NB4 (cell line): Measurements from ENCODE around the gene SCARB1.

ENCODE experiments used
- DNase-seq: peaks from one replicate; pipeline ENCODE4 v3.0.0; 2010; ENCODE audit warnings: low read depth
- H3K4me3 ChIP-seq: one replicate; pipeline ENCODE4 v1.5.1; 2011; ENCODE audit warnings: mild to moderate bottlenecking, low read depth, low read length, moderate library complexity
- MYC ChIP-seq: IDR thresholded peaks from 2 replicates; pipeline ENCODE4 v1.6.1; 2011; ENCODE audit warnings: low read depth, low read length
- POLR2A ChIP-seq: IDR thresholded peaks from 2 replicates; pipeline ENCODE4 v1.6.1; 2011; ENCODE audit warnings: mild to moderate bottlenecking; ENCODE audit not compliant: insufficient read length; ENCODE audit errors: extremely low read depth
- TF ChIP-seq, protein P1 (sequence below): IDR thresholded peaks from one replicate; pipeline ENCODE4 v1.5.1; 2012; ENCODE audit warnings: low read depth, low read length
- TF ChIP-seq, protein P2 (sequence below): IDR thresholded peaks from 2 replicates; pipeline ENCODE4 v1.6.1; 2011; ENCODE audit warnings: low read depth, low read length

SCARB1 gene

DNA sequence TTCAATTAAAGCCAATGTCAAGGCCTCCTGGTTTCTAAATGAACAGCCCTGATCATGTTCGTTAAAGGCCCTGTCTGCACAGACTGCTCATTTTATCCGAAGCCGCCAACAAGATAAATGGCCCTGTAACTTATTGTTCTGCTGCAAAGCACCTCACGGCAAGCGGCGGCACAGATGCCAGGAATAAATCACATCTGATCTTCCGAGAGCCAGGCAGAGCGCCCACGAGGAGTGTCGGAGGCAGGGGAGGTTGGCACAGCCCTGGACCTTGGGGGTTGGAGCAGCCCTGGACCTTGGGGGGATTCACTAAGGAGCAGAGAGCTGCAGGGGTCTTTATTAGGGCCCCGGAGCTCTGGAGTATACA, 110.5 kb downstream of the SCARB1 start:
- H3K4me3 ChIP-seq = no peak overlapping the region
- DNase-seq = no peak

DNA sequence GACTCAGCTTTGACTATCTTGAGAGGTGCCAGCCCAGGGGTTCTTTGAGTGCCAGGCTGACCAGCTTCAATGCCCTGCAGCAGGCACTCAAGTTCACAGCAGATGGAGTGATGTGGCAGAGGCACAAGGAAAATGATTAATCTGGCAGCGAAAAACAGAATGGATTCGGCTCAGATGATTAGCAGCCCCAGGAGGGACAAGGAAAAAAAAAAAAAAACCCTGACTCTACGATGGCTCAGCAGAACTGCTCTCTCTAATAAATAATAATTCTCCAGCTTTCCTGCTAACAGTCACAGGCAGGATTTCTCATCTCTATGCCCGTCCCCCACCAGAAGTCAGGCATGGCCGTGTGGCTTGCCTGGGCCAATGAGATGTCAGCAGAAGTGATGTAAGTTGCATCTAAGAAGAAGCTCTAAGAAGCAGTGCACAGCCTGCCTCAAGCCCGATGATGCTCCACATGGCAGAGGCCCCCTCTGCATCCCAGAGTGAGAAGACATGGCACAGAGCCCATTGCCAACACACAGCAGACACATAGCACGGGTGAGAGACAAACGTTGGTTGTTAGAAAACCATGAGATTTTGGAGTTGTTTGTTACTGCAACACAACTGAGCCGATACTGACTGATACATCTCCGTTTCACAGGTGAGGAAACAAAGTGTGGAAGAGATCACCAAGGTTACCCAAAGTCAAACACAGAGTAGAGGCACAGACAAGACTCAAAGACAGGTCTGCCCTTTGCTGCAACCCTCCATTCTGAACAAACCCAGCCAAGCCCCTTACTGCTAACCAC, 111.0 kb downstream of the SCARB1 start:
- DNase-seq = no peak
- TF ChIP-seq MYC (no peak), POLR2A (no peak)
- TF ChIP-seq, protein P1, sequence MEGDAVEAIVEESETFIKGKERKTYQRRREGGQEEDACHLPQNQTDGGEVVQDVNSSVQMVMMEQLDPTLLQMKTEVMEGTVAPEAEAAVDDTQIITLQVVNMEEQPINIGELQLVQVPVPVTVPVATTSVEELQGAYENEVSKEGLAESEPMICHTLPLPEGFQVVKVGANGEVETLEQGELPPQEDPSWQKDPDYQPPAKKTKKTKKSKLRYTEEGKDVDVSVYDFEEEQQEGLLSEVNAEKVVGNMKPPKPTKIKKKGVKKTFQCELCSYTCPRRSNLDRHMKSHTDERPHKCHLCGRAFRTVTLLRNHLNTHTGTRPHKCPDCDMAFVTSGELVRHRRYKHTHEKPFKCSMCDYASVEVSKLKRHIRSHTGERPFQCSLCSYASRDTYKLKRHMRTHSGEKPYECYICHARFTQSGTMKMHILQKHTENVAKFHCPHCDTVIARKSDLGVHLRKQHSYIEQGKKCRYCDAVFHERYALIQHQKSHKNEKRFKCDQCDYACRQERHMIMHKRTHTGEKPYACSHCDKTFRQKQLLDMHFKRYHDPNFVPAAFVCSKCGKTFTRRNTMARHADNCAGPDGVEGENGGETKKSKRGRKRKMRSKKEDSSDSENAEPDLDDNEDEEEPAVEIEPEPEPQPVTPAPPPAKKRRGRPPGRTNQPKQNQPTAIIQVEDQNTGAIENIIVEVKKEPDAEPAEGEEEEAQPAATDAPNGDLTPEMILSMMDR = no peak
- TF ChIP-seq, protein P2, sequence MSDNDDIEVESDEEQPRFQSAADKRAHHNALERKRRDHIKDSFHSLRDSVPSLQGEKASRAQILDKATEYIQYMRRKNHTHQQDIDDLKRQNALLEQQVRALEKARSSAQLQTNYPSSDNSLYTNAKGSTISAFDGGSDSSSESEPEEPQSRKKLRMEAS = no peak
- H3K4me3 ChIP-seq = no peak overlapping the region

More for the DNA sequence above, 110.5 kb downstream of the SCARB1 start:
- no peak for TF ChIP-seq MYC
- TF ChIP-seq, protein P2 = no peak
- TF ChIP-seq, protein P1 = no peak

DNA sequence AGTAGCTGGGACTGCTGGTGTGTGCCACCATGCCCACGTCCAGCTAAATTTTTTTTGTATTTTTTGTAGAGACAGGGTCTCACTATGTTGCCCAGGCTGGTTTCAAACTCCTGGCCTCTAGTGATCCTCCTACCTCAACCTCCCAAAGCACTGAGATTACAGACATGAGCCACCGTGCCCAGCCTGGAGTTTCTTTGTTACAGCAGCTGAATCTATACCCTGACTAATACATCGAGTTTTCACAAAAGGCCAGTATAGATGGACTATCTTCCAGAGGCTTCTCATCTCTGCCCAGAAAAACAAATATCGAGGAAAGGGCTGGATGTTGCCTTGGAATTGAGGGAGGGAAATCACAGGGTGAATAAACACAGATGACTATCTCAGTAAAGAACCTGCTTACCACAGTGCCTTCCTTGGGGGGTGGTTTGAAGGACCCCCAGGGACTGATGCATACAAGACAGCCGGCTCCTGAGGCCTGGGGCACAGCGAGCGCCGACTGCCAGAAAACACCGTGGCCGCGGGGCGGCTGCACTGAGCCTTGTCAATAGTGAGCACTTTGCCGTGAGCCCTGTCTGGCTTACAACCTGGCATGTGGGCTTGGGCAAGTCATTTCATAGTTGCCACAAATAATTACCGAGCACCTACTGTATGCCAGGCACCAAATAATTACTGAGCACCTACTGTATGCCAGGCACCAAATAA, 111.9 kb downstream of the SCARB1 start:
- H3K4me3 ChIP-seq = no peak overlapping the region
- no peak for DNase-seq
- TF ChIP-seq, protein P2 = no peak
- TF ChIP-seq, protein P1 = no peak
- TF ChIP-seq MYC (no peak), POLR2A (no peak)

DNA sequence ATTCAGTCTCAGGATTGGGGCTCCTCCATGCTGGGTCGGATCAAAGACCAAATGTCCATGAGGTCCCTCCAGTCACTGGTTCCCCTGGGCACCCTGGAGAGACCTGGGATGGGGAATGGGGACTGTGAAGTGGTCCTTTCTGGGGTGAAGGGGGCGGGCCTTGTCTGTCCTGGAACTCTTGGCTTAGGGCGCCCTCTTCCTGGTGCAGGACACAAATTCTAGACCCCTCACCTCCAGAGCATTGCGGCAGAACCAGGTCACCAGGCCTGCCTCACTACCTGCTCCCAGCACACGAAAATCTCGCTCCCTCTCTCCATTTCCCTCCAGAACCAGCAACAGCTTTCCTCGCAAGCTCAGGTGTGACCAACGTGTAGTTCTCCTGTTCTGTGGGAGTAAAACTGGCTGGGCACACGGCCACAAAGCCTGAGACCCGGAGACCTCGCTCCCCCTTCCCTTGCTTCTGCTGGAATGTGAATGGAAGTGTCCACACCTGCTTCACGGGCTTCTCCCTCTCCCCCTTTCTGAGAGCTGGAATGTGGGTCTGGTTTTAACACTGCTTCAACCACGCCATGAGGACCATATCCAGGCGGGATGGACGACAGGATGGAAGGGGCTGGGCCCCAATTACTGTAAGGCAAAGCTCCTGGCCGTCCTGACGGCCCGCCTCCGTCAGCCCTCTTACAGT, 112.7 kb downstream of the SCARB1 start:
- DNase-seq = peak; percentile 65
- no peak overlapping the region for H3K4me3 ChIP-seq
- TF ChIP-seq, protein P2 = no peak
- TF ChIP-seq POLR2A (no peak), MYC (no peak)
- TF ChIP-seq, protein P1 = peak; percentile 34

DNA sequence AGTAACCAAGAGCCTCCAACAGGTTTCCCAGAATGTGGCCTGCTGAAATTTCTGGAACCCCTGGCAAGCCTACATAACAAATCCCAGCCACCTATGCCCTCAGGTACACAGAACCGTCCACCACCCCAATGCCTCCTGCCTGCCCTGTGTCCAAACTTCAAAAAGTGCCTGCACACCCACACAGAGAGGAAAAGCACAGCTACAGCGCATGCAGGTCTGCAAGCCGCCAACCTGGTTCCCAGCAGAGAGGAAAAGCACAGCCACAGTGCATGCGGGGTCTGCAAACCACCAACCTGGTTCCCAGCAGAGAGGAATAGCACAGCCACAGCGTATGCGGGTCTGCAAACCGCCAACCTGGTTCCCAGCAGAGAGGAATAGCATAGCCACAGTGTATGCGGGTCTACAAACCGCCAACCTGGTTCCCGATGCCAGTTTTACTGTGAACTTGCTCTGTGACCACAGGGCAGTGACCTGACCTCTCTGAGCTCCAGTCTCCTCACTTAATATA, 113.5 kb downstream of the SCARB1 start:
- TF ChIP-seq MYC (no peak), POLR2A (no peak)
- TF ChIP-seq, protein P1 = no peak
- TF ChIP-seq, protein P2 = no peak
- no peak for DNase-seq
- H3K4me3 ChIP-seq = no peak overlapping the region
